DOHH2 (cell line): ENCODE measurements around the gene ATAT1.

Experiments used
- H3F3A ChIP-seq: fragments of 200-600 bp; sonication (generic), shearing (Covaris generic); 2 replicates; pipeline ENCODE4 v1.6.0; 2016; ENCODE audit warnings: antibody characterized with exemption, mild to moderate bottlenecking; ENCODE audit not compliant: control insufficient read depth, insufficient read depth
- H3K27ac ChIP-seq: fragments of 200-600 bp; sonication (generic); 2 replicates; pipeline ENCODE4 v1.5.1; 2014; ENCODE audit warnings: low read depth, mild to moderate bottlenecking, low read length, moderate library complexity
- H3K27me3 ChIP-seq: fragments of 200-600 bp; sonication (generic); 2 replicates; pipeline ENCODE4 v1.6.1; 2014; ENCODE audit warnings: mild to moderate bottlenecking, low read length, mixed read lengths; ENCODE audit not compliant: control insufficient read depth
- H3K36me3 ChIP-seq: fragments of 200-600 bp; sonication (generic); 2 replicates; pipeline ENCODE4 v1.6.1; 2014; ENCODE audit warnings: mild to moderate bottlenecking, low read length, moderate library complexity, mixed read lengths; ENCODE audit not compliant: control insufficient read depth
- H3K4me1 ChIP-seq: fragments of 200-600 bp; sonication (generic); 2 replicates; pipeline ENCODE4 v1.6.1; 2014; ENCODE audit warnings: mild to moderate bottlenecking, low read length, mixed read lengths; ENCODE audit not compliant: control insufficient read depth
- H3K4me2 ChIP-seq: fragments of 200-600 bp; sonication (generic); 2 replicates; pipeline ENCODE4 v1.6.0; 2014; ENCODE audit warnings: mild to moderate bottlenecking, low read length, moderate library complexity
- H3K4me3 ChIP-seq: fragments of 200-600 bp; sonication (generic); 2 replicates; pipeline ENCODE4 v1.5.1; 2014; ENCODE audit warnings: mild to moderate bottlenecking, low read length, mixed read lengths
- H3K79me2 ChIP-seq: fragments of 200-600 bp; sonication (generic); 2 replicates; pipeline ENCODE4 v1.6.1; 2014; ENCODE audit warnings: mild to moderate bottlenecking, low read length, mixed read lengths; ENCODE audit not compliant: control insufficient read depth
- H3K9me2 ChIP-seq: fragments of 200-600 bp; sonication (generic); replicated peaks from 2 replicates; pipeline ENCODE4 v1.6.1; 2014; ENCODE audit warnings: mild to moderate bottlenecking, low read length, mixed read lengths; ENCODE audit not compliant: control insufficient read depth
- H3K9me3 ChIP-seq: fragments of 200-600 bp; sonication (generic); 2 replicates; pipeline ENCODE4 v1.6.1; 2014; ENCODE audit warnings: antibody characterized with exemption, low read length, mixed read lengths; ENCODE audit not compliant: control insufficient read depth, insufficient read depth
- H4K20me1 ChIP-seq: fragments of 200-600 bp; sonication (generic); 2 replicates; pipeline ENCODE4 v1.6.0; 2014; ENCODE audit warnings: low read depth, mild to moderate bottlenecking, antibody characterized with exemption, low read length, moderate library complexity; ENCODE audit not compliant: control insufficient read depth, insufficient read depth
- CTCF ChIP-seq: fragments of 200-600 bp; sonication (generic); IDR thresholded peaks from one replicate; pipeline ENCODE4 v1.5.1; 2014; ENCODE audit warnings: antibody characterized with exemption, mild to moderate bottlenecking, low read depth, low read length; ENCODE audit not compliant: poor library complexity, severe bottlenecking
- EZH2phosphoT487 ChIP-seq: fragments of 200-600 bp; sonication (generic); IDR thresholded peaks from 2 replicates; pipeline ENCODE4 v1.6.1; 2017; ENCODE audit warnings: borderline replicate concordance, mild to moderate bottlenecking, antibody characterized with exemption, low read length, moderate library complexity, mixed read lengths

The ATAT1 gene

GRCh38 chr6:30603961-30604360, 22.7 kb upstream of the ATAT1 start:
- Histone ChIP-seq H3K9me3 (no peaks in the 10 kb centered on the region), H4K20me1 (no peaks in the 10 kb centered on the region), H3K36me3 (peaks cover 93% of the 10 kb centered on the region), H3K4me3 (no peak overlapping the region), H3K4me2 (no peak overlapping the region), H3K4me1 (no peaks in the 10 kb centered on the region), H3F3A (peaks cover 26% of the 10 kb centered on the region), H3K79me2 (no peaks in the 10 kb centered on the region), H3K27me3 (no peaks in the 10 kb centered on the region), H3K27ac (no peak overlapping the region), H3K9me2 (no peaks in the 10 kb centered on the region)
- TF ChIP-seq CTCF: no peak
- no peak for TF ChIP-seq EZH2phosphoT487

- Histone ChIP-seq H3K9me3 (no peaks in the 10 kb centered on the region), H3K36me3 (peaks cover 93% of the 10 kb centered on the region), H4K20me1 (peaks cover 16% of the 10 kb centered on the region), H3K27ac (no peak overlapping the region), H3K9me2 (no peaks in the 10 kb centered on the region), H3K4me2 (no peak overlapping the region), H3F3A (peaks cover 27% of the 10 kb centered on the region), H3K27me3 (no peaks in the 10 kb centered on the region), H3K4me3 (no peak overlapping the region), H3K4me1 (peaks cover 29% of the 10 kb centered on the region), H3K79me2 (peaks cover 54% of the 10 kb centered on the region)
- no peak for TF ChIP-seq EZH2phosphoT487
These were observed 16.6 kb upstream of the ATAT1 start for GRCh38 chr6:30610065-30610464.

GRCh38 chr6:30611150-30611855, 15.4 kb upstream of the ATAT1 start:
- H3K4me2 ChIP-seq: no peak overlapping the region
- H3K4me1 ChIP-seq: peaks cover 29% of the 10 kb centered on the region
- peaks cover 66% of the 10 kb centered on the region for H3K79me2 ChIP-seq
- peaks cover 93% of the 10 kb centered on the region for H3K36me3 ChIP-seq
- no peak for TF ChIP-seq CTCF
- TF ChIP-seq EZH2phosphoT487: no peak
- no peak overlapping the region for H3K4me3 ChIP-seq
- H3K9me2 ChIP-seq: no peaks in the 10 kb centered on the region
- no peak overlapping the region for H3K27ac ChIP-seq
- no peaks in the 10 kb centered on the region for H3K9me3 ChIP-seq
- H4K20me1 ChIP-seq: peaks cover 20% of the 10 kb centered on the region
- peaks cover 38% of the 10 kb centered on the region for H3F3A ChIP-seq
- H3K27me3 ChIP-seq: no peaks in the 10 kb centered on the region

- no peak overlapping the region for H3K27ac ChIP-seq
- H3K4me2 ChIP-seq: 0 out of 2 replicates have a peak overlapping the region, but pooled peaks have one; percentile 96
- no peaks in the 10 kb centered on the region for H3K9me3 ChIP-seq
- TF ChIP-seq EZH2phosphoT487 (no peak), CTCF (no peak)
- H3K4me3 ChIP-seq: no peak overlapping the region
- no peaks in the 10 kb centered on the region for H3K9me2 ChIP-seq
- H3K79me2 ChIP-seq: peaks cover 71% of the 10 kb centered on the region
- H3F3A ChIP-seq: peaks cover 43% of the 10 kb centered on the region
- peaks cover 25% of the 10 kb centered on the region for H4K20me1 ChIP-seq
- H3K27me3 ChIP-seq: no peaks in the 10 kb centered on the region
- H3K4me1 ChIP-seq: peaks cover 29% of the 10 kb centered on the region
- peaks cover 93% of the 10 kb centered on the region for H3K36me3 ChIP-seq
These were observed 14.8 kb upstream of the ATAT1 start for GRCh38 chr6:30611856-30612194.
